Fibroblast of villous mesenchyme (primary cell): ENCODE data around the gene SEC24A. TPM values are rescaled to one million over a fixed set of nuclear protein-coding genes. Genes with fewer than 3 reads are reported as not detected.
"Not testable (repeated sequence)": the region's sequence is repeated elsewhere in the genome, so short reads cannot be mapped to it uniquely, and the experiment has no call there.

Source experiments
- DNase-seq: peaks from one replicate; pipeline ENCODE4 v3.0.0-alpha.2; 2010; ENCODE audit warnings: low read depth
- H3K4me3 ChIP-seq: 2 replicates; pipeline ENCODE4 v1.5.1; 2011; ENCODE audit warnings: low read depth, mild to moderate bottlenecking, low read length
- total RNA-seq: library from RNA; depleted of rRNA; stranded (reverse); fragments of >200 nt; gene quantifications from 2 replicates; pipeline ENCODE4 v1.2.3, GENCODE V29; 2012
- TF ChIP-seq, protein P1 (sequence below): IDR thresholded peaks from 2 replicates; pipeline ENCODE4 v1.5.1; 2012; ENCODE audit warnings: low read depth, mild to moderate bottlenecking, low read length; ENCODE audit not compliant: insufficient read depth

SEC24A gene
- total RNA-seq, 1 donor: 47.9 TPM

DNA sequence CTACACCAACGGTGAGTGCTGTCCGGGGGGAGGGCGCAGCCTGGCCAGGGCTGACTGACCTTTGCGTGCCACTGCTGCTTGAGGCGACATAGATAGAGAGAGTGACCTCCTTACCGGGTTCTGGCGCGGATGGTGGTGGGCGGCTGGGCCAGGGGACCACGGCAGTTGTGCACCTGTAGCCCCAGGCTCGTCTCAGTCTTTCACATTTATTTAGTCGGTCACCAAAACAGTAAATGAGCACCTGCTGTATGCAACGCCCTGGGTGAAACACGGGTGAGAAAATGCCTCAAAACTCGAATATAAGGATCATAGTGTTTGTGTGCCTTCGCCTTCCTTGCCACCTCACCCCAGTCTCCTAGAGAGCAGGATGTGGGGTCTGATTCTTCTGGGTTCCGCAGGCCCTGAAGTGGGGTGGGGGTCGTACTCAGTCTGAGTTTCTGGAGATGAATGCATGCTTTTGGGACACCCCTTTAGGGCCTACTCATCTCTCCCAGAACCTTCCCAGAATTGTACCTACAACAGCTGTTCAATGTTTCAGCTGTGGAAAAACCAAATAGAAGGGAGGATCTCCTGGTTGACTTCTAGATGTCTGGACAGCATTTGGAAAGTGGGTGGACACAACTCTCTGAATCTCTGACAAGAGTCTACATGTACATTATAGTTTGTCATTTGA, 714 bp downstream of the SEC24A start:
- peak overlapping the region; percentile 100 for H3K4me3 ChIP-seq
- peak; percentile 42 for DNase-seq
- TF ChIP-seq, protein P1, sequence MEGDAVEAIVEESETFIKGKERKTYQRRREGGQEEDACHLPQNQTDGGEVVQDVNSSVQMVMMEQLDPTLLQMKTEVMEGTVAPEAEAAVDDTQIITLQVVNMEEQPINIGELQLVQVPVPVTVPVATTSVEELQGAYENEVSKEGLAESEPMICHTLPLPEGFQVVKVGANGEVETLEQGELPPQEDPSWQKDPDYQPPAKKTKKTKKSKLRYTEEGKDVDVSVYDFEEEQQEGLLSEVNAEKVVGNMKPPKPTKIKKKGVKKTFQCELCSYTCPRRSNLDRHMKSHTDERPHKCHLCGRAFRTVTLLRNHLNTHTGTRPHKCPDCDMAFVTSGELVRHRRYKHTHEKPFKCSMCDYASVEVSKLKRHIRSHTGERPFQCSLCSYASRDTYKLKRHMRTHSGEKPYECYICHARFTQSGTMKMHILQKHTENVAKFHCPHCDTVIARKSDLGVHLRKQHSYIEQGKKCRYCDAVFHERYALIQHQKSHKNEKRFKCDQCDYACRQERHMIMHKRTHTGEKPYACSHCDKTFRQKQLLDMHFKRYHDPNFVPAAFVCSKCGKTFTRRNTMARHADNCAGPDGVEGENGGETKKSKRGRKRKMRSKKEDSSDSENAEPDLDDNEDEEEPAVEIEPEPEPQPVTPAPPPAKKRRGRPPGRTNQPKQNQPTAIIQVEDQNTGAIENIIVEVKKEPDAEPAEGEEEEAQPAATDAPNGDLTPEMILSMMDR: no peak

DNA sequence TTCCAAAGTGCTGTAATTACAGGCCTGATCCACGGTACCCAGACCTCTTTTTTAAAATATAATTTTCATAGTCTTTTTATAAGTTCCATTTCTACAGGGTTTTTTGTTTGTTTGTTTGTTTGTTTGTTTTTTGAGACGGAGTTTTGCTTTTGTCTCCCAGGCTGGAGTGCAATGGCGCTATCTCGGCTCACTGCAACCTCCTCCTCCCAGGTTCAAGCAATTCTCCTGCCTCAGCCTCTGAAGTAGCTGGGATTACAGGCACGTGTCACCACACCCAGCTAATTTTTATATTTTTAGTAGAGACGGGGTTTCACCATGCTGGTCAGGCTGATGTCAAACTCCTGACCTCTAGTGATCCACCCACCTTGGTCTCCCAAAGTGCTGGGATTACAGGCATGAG, 2.1 kb downstream of the SEC24A start:
- peak overlapping the region; percentile 100 for H3K4me3 ChIP-seq
- DNase-seq: not testable (repeated sequence)

DNA sequence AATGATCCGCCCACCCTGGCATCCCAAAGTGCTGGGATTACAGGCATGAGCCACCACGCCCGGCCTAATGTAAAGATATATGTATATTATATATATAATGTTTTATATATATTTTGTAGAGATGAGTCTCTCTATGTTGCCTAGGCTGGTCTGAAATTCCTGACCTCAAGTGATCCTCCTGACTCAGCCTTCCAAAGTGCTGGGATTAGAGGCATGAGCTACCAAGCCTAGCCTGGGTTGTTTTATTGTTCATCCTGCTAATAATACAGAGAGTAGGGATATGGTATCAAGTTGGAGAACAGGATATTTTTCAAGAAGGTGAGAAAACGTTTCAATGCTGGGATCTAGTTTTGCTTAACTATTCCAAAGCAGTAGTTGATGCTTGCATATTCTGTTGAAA, 2.9 kb downstream of the SEC24A start:
- H3K4me3 ChIP-seq: no peak overlapping the region
- peak; percentile 17 for DNase-seq
- TF ChIP-seq, protein P1: no peak

DNA sequence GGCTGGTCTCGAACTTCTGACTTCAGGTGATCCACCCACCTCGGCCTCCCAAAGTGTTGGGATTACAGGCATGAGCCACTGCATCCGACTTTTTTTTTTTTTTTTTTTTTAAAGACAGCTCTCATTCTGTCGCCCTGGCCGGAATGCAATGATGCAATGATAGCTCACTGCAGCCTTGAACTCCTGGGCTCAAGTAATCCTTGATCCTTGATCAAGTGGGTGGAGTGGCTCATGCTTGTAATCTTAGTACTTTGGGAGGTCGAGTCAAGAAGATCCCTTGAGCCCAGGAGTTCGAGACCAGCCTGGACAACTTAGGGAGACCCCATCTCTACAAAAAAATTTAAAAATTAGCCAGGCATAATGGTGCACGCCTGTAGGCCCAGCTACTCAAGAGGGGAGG, 8.1 kb downstream of the SEC24A start:
- TF ChIP-seq, protein P1: no peak
- no peak overlapping the region for H3K4me3 ChIP-seq
- no peak for DNase-seq

DNA sequence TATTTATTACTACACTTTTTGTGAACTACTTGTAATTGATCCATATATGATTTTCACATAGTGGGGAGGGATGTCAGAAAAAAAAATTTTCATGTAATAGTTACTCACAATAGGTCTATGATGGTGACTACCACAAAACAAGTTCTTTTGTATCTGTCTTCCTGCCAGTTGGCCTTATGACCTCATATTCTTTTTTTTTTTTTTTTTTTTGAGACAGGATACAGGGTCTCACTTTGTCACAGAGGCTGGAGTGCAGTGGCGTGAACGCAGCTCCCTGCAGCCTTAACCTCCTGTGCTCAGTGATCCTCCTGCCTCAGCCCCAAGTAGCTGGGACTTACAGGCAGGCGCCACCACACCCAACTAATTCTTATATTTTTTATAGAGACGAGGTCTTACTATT, 10.9 kb downstream of the SEC24A start:
- H3K4me3 ChIP-seq: no peak overlapping the region
- TF ChIP-seq, protein P1: no peak
- DNase-seq: no peak

DNA sequence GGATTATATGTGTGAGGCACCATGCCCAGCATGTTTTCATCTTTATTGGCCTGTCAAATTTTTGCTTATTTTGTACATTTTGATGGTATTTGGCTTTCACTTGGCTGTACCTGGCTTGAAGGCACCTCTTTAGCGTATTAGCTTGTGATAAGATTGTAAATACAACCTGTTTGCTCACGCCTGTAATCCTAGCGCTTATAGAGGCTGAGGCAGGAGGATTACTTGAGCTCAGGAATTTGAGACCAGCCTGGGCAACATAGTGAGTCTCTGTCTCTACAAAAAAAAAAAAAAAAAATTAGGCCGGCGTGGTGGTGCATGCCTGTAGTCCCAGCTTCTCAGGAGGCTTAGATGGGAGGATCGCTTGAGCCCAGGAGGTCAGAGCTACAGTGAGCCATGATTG, 11.3 kb downstream of the SEC24A start:
- DNase-seq: no peak
- TF ChIP-seq, protein P1: no peak
- no peak overlapping the region for H3K4me3 ChIP-seq

DNA sequence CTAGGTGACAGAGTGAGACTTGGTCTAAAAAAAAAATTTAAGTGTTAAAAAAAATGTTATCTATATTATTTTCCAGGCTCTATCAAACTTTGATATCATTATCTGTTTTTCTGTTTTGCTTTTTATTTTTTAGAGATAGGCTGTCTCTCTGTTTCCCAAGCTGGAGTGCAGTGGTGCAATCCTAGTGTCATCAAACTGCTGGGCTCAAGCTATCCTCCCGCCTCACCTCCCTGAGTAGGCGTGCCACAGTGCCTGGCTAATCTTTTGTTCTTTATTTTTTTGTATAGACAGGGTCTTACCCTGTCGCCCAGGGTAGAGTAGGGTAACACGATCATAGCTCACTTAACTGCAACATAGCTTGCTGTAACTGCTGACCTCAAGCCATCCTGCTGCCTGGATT, 14.4 kb downstream of the SEC24A start:
- TF ChIP-seq, protein P1: no peak
- DNase-seq: no peak
- H3K4me3 ChIP-seq: no peak overlapping the region
